Upper lobe of left lung (tissue), 6 donors: ENCODE results near the gene LTBP2. TPM values are rescaled to one million over a fixed set of nuclear protein-coding genes. Genes with fewer than 3 reads are reported as not detected.

Source experiments
- ATAC-seq, 2 donors: fragments of 200-7000 bp; cut with Tn5 transposase; one replicate each; pipeline ENCODE4 v1.9.1; 2022; ENCODE audit warnings: mild to moderate bottlenecking in 2 of 2, moderate library complexity in 2 of 2; ENCODE audit not compliant: low FRiP score in 2 of 2
- DNase-seq, 2 donors: peaks; one replicate each; pipeline ENCODE4 v3.0.0-alpha.2; 2019 to 2020
- H3K27ac ChIP-seq, 4 donors: fragments of 200-600 bp; sonication (generic); one replicate each; pipeline ENCODE4 v1.5.1; 2016 to 2019
- H3K27me3 ChIP-seq, 4 donors: fragments of 200-600 bp; sonication (generic); one replicate each; pipeline ENCODE4 v1.5.1; 2017 to 2019
- H3K36me3 ChIP-seq, 4 donors: fragments of 200-600 bp; sonication (generic); one replicate each; pipeline ENCODE4 v1.5.1; 2016 to 2019
- H3K4me1 ChIP-seq, 4 donors: fragments of 200-600 bp; sonication (generic); one replicate each; pipeline ENCODE4 v1.5.1; 2018 to 2019
- H3K4me3 ChIP-seq, 4 donors: fragments of 200-600 bp; sonication (generic); one replicate each; pipeline ENCODE4 v1.5.1; 2017 to 2019; ENCODE audit warnings: mild to moderate bottlenecking in 2 of 4, moderate library complexity in 1 of 4
- H3K9me3 ChIP-seq, 4 donors: fragments of 200-600 bp; sonication (generic); one replicate each; pipeline ENCODE4 v1.5.1; 2018 to 2019
- CTCF ChIP-seq, 6 experiments: fragments of 450-650 bp in 4 of 6; fragments of 200-600 bp in 2 of 6; sonication (generic) in 2 of 6; IDR thresholded peaks; one replicate each; pipeline ENCODE4 v1.5.1; 2016 to 2019; ENCODE audit warnings: antibody characterized with exemption in 6 of 6
- EP300 ChIP-seq, 4 donors: sonication (generic); formaldehyde crosslinking; IDR thresholded peaks; one replicate each; pipeline ENCODE4 v1.5.1; 2017; ENCODE audit warnings: antibody characterized with exemption in 4 of 4, control low read depth in 2 of 4
- POLR2A ChIP-seq, 4 donors: fragments of 450-650 bp; IDR thresholded peaks; one replicate each; pipeline ENCODE4 v1.5.1; 2016 to 2017; ENCODE audit warnings: antibody characterized with exemption in 4 of 4, mild to moderate bottlenecking in 2 of 4
- POLR2AphosphoS5 ChIP-seq, 2 donors: sonication (generic); formaldehyde crosslinking; IDR thresholded peaks; one replicate each; pipeline ENCODE4 v1.5.1; 2017; ENCODE audit warnings: antibody characterized with exemption in 2 of 2
- WGBS, 2 donors: methylation state at CpG; one replicate each; pipeline ENCODE4 v1.1.5; 2017 to 2018; 5-methylcytosine and 5-hydroxymethylcytosine counted together
- total RNA-seq, 6 donors: library from RNA; depleted of rRNA in 4 of 6; stranded (reverse); fragments of >200 nt in 4 of 6; gene quantifications; one replicate each; pipeline versions ENCODE4 v1.1.0 to v1.2.1, GENCODE V29; 2016 to 2021
- donor health status: DM: no; HTN: no; CAD: no; lungs with moderate emphysema.
- donor health status: DM: no; HTN: yes; CAD: no; lungs with severe emphysema.

Gene LTBP2
- total RNA-seq, 6 donors from 2014 or later: 19.7 to 136 (median 77.6) TPM

- peak overlapping the region; percentile 37 to 85 (median 71) for H3K27ac ChIP-seq
- no peaks in the 10 kb centered on the region for H3K36me3 ChIP-seq
- H3K9me3 ChIP-seq: no peaks in the 10 kb centered on the region
- DNase-seq (peak in 1 of 2 donors; percentile 81), ATAC-seq (peak; percentile 37 to 50)
- no peaks in the 10 kb centered on the region for H3K27me3 ChIP-seq
- WGBS, 2 donors: 34 to 45% methylated on average over 9 to 10 of the region's 10 CpGs
- H3K4me3 ChIP-seq: no peak overlapping the region
- TF ChIP-seq POLR2AphosphoS5 (IDR thresholded peaks at IDR 0.05): peak in 1 of 2 donors; percentile 79
- TF ChIP-seq POLR2A (IDR thresholded peaks at IDR 0.05): no peak
- no peak for TF ChIP-seq CTCF (IDR thresholded peaks at IDR 0.05)
- TF ChIP-seq EP300 (IDR thresholded peaks at IDR 0.05): no peak
- peaks cover 23 to 49% (median 48%) of the 10 kb centered on the region in 4 donors for H3K4me1 ChIP-seq
These were observed 6.3 kb upstream of the LTBP2 start for GRCh38 chr14:74618078-74618952.

DNA sequence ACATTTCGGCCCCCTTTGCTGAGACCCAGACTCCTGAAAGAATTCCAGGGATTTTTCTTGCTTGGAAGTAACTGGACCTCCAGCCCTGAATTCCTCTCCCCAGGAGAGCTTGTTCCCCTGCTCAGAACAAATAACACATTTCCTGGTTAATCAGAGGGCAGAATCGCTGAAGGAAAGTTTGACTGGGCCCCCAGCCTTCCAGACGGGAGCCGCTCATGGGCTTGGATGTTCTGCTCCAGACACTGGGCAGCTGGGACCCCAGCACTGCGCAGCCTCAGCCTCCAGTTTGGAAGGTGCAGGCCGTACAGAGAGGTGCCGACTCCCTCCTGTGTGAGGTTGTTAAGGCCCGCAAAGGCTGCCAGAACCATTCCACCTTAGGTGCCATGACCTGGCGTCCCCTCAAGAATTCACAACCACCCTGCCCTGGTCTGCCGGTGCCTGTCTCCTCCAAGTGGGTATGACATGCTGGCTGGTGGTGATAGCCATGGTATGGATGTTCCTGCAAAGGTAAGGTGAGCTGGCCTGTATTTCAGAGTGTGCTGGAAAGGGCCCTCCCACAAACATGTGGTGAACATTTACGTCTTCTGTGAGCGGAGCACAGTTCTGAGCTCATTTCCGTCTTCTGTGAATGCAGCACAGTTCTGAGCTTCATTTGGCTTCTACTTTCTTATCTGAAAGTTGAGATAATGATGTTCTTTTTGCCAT is 5.1 kb upstream of the LTBP2 start:
- Histone ChIP-seq H3K4me3 (no peak overlapping the region), H3K27ac (peak overlapping the region in 2 of 4 donors; percentile 82 to 85), H3K4me1 (peaks cover 29 to 59% (median 55%) of the 10 kb centered on the region in 4 donors), H3K36me3 (no peaks in the 10 kb centered on the region), H3K27me3 (peaks cover 0 to 3% (median 0%) of the 10 kb centered on the region in 4 donors), H3K9me3 (no peaks in the 10 kb centered on the region)
- ATAC-seq (no peak), DNase-seq (no peak)
- TF ChIP-seq POLR2AphosphoS5 (IDR thresholded peaks at IDR 0.05) (no peak), CTCF (IDR thresholded peaks at IDR 0.05) (no peak), EP300 (IDR thresholded peaks at IDR 0.05) (no peak), POLR2A (IDR thresholded peaks at IDR 0.05) (no peak)
- WGBS, 2 donors: 84 to 86% methylated on average over 11 to 13 of the region's 13 CpGs

GRCh38 chr14:74616507-74616906 is 4.5 kb upstream of the LTBP2 start:
- peaks cover 36 to 65% (median 61%) of the 10 kb centered on the region in 4 donors for H3K4me1 ChIP-seq
- H3K9me3 ChIP-seq: no peaks in the 10 kb centered on the region
- H3K4me3 ChIP-seq: no peak overlapping the region
- DNase-seq (peak in 1 of 2 donors; percentile 73), ATAC-seq (peak in 1 of 2 donors; percentile 42)
- no peaks in the 10 kb centered on the region for H3K36me3 ChIP-seq
- WGBS, 2 donors: 37 to 43% methylated on average over 4 of the region's 4 CpGs
- H3K27ac ChIP-seq: peak overlapping the region in 2 of 4 donors; percentile 82 to 85
- TF ChIP-seq POLR2AphosphoS5 (IDR thresholded peaks at IDR 0.05) (peak; percentile 22 to 40), CTCF (IDR thresholded peaks at IDR 0.05) (no peak)
- H3K27me3 ChIP-seq: peaks cover 0 to 9% (median 2%) of the 10 kb centered on the region in 4 donors

DNA sequence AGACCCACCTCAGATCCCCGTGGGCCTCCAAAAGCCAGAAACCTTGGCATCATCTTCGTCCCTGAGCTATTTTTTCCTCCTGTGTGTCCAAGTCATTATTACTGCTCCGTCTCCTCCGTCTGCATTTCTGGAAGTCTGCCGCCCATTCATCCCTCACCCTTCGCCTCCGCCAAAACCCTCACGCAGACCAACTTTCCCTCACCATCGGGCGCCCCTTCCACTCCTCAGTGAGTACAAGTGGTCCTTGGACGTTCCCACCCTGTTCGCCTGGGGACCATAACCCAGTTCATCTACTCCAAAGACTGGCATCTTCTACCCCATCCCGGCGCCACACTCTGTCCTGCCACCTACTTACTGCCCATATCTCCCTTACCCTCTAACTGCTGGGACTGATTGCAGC is 3.7 kb upstream of the LTBP2 start:
- no peaks in the 10 kb centered on the region for H3K36me3 ChIP-seq

More for the DNA sequence above, 3.7 kb upstream of the LTBP2 start:
- TF ChIP-seq EP300 (IDR thresholded peaks at IDR 0.05) (no peak), POLR2A (IDR thresholded peaks at IDR 0.05) (no peak), POLR2AphosphoS5 (IDR thresholded peaks at IDR 0.05) (no peak), CTCF (IDR thresholded peaks at IDR 0.05) (no peak)
- 93 to 95% methylated on average over 14 of the region's 14 CpGs for WGBS, 2 donors
- Histone ChIP-seq H3K9me3 (no peaks in the 10 kb centered on the region), H3K27ac (no peak overlapping the region), H3K4me1 (peaks cover 38 to 66% (median 60%) of the 10 kb centered on the region in 4 donors), H3K4me3 (no peak overlapping the region), H3K27me3 (peaks cover 0 to 15% (median 5%) of the 10 kb centered on the region in 4 donors)
- ATAC-seq (no peak), DNase-seq (no peak)
